ENCODE data around the gene NTF3. TPM values are rescaled to one million over a fixed set of nuclear protein-coding genes. Genes with fewer than 3 reads are reported as not detected.

The NTF3 gene
- total and polyA plus RNA-seq, 2 donors (not counting 1 experiment from before 2014, with no cell fraction given), result not detected

- Histone ChIP-seq H3K4me2 (replicated peaks; ENCODE audit: low read depth, low read length, poor library complexity, severe bottlenecking) (no peak overlapping the region), H3K27me3 (replicated peaks in 1 of 4; ENCODE audit: control extremely low read depth in 1 of 4, control insufficient read depth in 3 of 4, insufficient read depth in 4 of 4, low read length in 3 of 4) (no peaks in the 10 kb centered on the region), H3K9me3 (ENCODE audit: control extremely low read depth in 1 of 3, control insufficient read depth in 2 of 3, insufficient read depth in 1 of 3, low read length in 2 of 3) (peaks cover 0 to 3% (median 0%) of the 10 kb centered on the region in 3 donors), H3K27ac (ENCODE audit: low read length in 2 of 2) (no peak overlapping the region), H3K79me2 (ENCODE audit: control insufficient read depth, insufficient read depth, low read length) (no peaks in the 10 kb centered on the region), H2AFZ (ENCODE audit: insufficient read depth, low read depth, low read length, poor library complexity, severe bottlenecking) (no peak overlapping the region), H3K9ac (ENCODE audit: low read length) (no peak overlapping the region), H4K20me1 (ENCODE audit: control insufficient read depth, insufficient read depth, low read length, poor library complexity, severe bottlenecking) (no peaks in the 10 kb centered on the region), H3K36me3 (replicated peaks in 1 of 2; ENCODE audit: control extremely low read depth in 1 of 2, control insufficient read depth in 1 of 2, extremely low read depth in 1 of 2, insufficient read depth in 2 of 2, low read length in 1 of 2) (no peaks in the 10 kb centered on the region), H3K4me1 (ENCODE audit: control insufficient read depth in 2 of 2, insufficient read depth in 2 of 2, low read length in 2 of 2) (peaks cover 12% of the 10 kb centered on the region in 2 donors), H3K4me3 (ENCODE audit: control extremely low read depth in 1 of 5, extremely low read depth in 1 of 5, insufficient read depth in 1 of 5, low read depth in 2 of 5, low read length in 4 of 5) (no peak overlapping the region)
- peaks cover 17% of the 10 kb centered on the region for H3K4me1 Mint-ChIP-seq
- no peak for ATAC-seq (ENCODE audit: low read depth)
- CTCF ChIA-PET, result no interaction called here
- no peak overlapping the region for H3K4me3 Mint-ChIP-seq
- intact Hi-C loops (cut with micrococcal nuclease), result no loop called here
- H3K9me3 Mint-ChIP-seq (ENCODE audit: insufficient read depth), result no peaks in the 10 kb centered on the region
- POLR2A ChIA-PET, result no interaction called here
- H3K27ac Mint-ChIP-seq, result no peak overlapping the region
- DNase-seq, result no peak
- 83% methylated on average over 20 of the region's 21 CpGs for WGBS (ENCODE audit: insufficient coverage)
- TF ChIP-seq CTCF (IDR thresholded peaks at IDR 0.05), result no peak
- TF ChIP-seq EZH2 (IDR thresholded peaks at IDR 0.05; ENCODE audit: borderline replicate concordance, insufficient read depth, low read depth, low read length, poor library complexity, severe bottlenecking), result no peak
- no peaks in the 10 kb centered on the region for H3K27me3 Mint-ChIP-seq
Measured at GRCh38 chr12:5480218-5480937, 48.5 kb downstream of the NTF3 start.

GRCh38 chr12:5480938-5481303 lies 49.0 kb downstream of the NTF3 start:
- no peaks in the 10 kb centered on the region for H3K79me2 ChIP-seq (ENCODE audit: control insufficient read depth, insufficient read depth, low read length)
- POLR2A ChIA-PET, result no interaction called here
- H4K20me1 ChIP-seq (ENCODE audit: control insufficient read depth, insufficient read depth, low read length, poor library complexity, severe bottlenecking), result no peaks in the 10 kb centered on the region
- no peak overlapping the region for H3K27ac ChIP-seq (ENCODE audit: low read length in 2 of 2)
- intact Hi-C loops (cut with micrococcal nuclease), result no loop called here
- DNase-seq (no peak), ATAC-seq (ENCODE audit: low read depth) (no peak)
- no peaks in the 10 kb centered on the region for H3K27me3 ChIP-seq (replicated peaks in 1 of 4; ENCODE audit: control extremely low read depth in 1 of 4, control insufficient read depth in 3 of 4, insufficient read depth in 4 of 4, low read length in 3 of 4)
- TF ChIP-seq CTCF (IDR thresholded peaks at IDR 0.05) (no peak), EZH2 (IDR thresholded peaks at IDR 0.05; ENCODE audit: borderline replicate concordance, insufficient read depth, low read depth, low read length, poor library complexity, severe bottlenecking) (no peak)
- no peak overlapping the region for H3K4me3 Mint-ChIP-seq
- 56% methylated on average over 10 of the region's 10 CpGs for WGBS (ENCODE audit: insufficient coverage)
- CTCF ChIA-PET, result no interaction called here
- no peaks in the 10 kb centered on the region for H3K9me3 Mint-ChIP-seq (ENCODE audit: insufficient read depth)
- no peak overlapping the region for H3K4me3 ChIP-seq (ENCODE audit: control extremely low read depth in 1 of 5, extremely low read depth in 1 of 5, insufficient read depth in 1 of 5, low read depth in 2 of 5, low read length in 4 of 5)
- H3K4me1 Mint-ChIP-seq, result peaks cover 17% of the 10 kb centered on the region
- peaks cover 0 to 3% (median 0%) of the 10 kb centered on the region in 3 donors for H3K9me3 ChIP-seq (ENCODE audit: control extremely low read depth in 1 of 3, control insufficient read depth in 2 of 3, insufficient read depth in 1 of 3, low read length in 2 of 3)
- no peaks in the 10 kb centered on the region for H3K36me3 ChIP-seq (replicated peaks in 1 of 2; ENCODE audit: control extremely low read depth in 1 of 2, control insufficient read depth in 1 of 2, extremely low read depth in 1 of 2, insufficient read depth in 2 of 2, low read length in 1 of 2)
- H3K27ac Mint-ChIP-seq, result no peak overlapping the region
- H3K4me1 ChIP-seq (ENCODE audit: control insufficient read depth in 2 of 2, insufficient read depth in 2 of 2, low read length in 2 of 2), result peaks cover 12% of the 10 kb centered on the region in 2 donors
- no peaks in the 10 kb centered on the region for H3K27me3 Mint-ChIP-seq
- no peak overlapping the region for H3K9ac ChIP-seq (ENCODE audit: low read length)
- H2AFZ ChIP-seq (ENCODE audit: insufficient read depth, low read depth, low read length, poor library complexity, severe bottlenecking), result no peak overlapping the region
- no peak overlapping the region for H3K4me2 ChIP-seq (replicated peaks; ENCODE audit: low read depth, low read length, poor library complexity, severe bottlenecking)

All from B cell (primary cell).